ENCODE measurements around the gene MCTP2.

Gene MCTP2

DNA sequence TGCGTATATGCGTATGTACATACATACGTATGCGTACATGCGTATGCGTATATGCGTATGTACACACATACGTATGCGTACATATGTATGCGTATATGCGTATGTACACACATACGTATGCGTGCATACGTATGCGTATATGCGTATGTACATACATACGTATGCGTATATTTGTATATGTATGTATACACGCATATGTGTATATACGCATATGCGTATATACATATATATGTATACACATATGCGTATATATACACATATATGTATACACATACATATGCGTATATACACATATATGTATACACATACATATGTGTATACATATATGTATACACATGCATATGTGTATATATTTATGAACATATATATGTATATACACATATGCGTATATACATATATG, 12.1 kb downstream of the MCTP2 start:
- no peak overlapping the region for H3K4me3 ChIP-seq (ENCODE audit: low read depth, low read length)
- TF ChIP-seq, protein P1, sequence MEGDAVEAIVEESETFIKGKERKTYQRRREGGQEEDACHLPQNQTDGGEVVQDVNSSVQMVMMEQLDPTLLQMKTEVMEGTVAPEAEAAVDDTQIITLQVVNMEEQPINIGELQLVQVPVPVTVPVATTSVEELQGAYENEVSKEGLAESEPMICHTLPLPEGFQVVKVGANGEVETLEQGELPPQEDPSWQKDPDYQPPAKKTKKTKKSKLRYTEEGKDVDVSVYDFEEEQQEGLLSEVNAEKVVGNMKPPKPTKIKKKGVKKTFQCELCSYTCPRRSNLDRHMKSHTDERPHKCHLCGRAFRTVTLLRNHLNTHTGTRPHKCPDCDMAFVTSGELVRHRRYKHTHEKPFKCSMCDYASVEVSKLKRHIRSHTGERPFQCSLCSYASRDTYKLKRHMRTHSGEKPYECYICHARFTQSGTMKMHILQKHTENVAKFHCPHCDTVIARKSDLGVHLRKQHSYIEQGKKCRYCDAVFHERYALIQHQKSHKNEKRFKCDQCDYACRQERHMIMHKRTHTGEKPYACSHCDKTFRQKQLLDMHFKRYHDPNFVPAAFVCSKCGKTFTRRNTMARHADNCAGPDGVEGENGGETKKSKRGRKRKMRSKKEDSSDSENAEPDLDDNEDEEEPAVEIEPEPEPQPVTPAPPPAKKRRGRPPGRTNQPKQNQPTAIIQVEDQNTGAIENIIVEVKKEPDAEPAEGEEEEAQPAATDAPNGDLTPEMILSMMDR (IDR thresholded peaks at IDR 0.05; ENCODE audit: low read depth, low read length), result no peak
- H3K27ac ChIP-seq, result no peak overlapping the region
- H3K36me3 ChIP-seq, result no peaks in the 10 kb centered on the region
- no peak for DNase-seq
- H3K27me3 ChIP-seq (ENCODE audit: insufficient read depth, low read depth, severe bottlenecking), result peaks cover 10% of the 10 kb centered on the region
- H3K9me3 ChIP-seq (ENCODE audit: severe bottlenecking), result no peaks in the 10 kb centered on the region

DNA sequence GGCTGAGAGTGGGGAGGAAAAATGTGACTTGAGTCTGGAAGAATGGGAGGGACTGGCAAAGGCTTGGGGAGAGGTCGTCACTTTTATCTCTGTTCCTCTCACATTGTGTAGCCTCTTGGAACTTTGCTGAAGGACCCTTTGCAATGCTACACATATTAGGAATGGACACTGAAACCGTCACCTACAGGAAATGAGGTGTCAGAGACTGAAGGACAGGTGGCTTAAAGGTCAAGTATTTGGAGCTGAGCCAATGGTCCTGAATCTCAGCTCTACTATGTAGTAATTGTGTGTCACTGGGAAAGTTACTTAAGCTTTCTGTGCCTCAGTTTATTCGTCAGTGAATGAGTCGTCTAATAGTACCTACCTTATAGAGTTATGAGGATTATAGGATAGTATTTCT, 14.7 kb downstream of the MCTP2 start:
- no peak overlapping the region for H3K27ac ChIP-seq
- H3K9me3 ChIP-seq (ENCODE audit: severe bottlenecking), result no peaks in the 10 kb centered on the region
- H3K4me3 ChIP-seq (ENCODE audit: low read depth, low read length), result no peak overlapping the region
- no peaks in the 10 kb centered on the region for H3K36me3 ChIP-seq
- DNase-seq, result no peak
- H3K27me3 ChIP-seq (ENCODE audit: insufficient read depth, low read depth, severe bottlenecking), result peaks cover 18% of the 10 kb centered on the region
- TF ChIP-seq, protein P1 (IDR thresholded peaks at IDR 0.05; ENCODE audit: low read depth, low read length), result no peak

DNA sequence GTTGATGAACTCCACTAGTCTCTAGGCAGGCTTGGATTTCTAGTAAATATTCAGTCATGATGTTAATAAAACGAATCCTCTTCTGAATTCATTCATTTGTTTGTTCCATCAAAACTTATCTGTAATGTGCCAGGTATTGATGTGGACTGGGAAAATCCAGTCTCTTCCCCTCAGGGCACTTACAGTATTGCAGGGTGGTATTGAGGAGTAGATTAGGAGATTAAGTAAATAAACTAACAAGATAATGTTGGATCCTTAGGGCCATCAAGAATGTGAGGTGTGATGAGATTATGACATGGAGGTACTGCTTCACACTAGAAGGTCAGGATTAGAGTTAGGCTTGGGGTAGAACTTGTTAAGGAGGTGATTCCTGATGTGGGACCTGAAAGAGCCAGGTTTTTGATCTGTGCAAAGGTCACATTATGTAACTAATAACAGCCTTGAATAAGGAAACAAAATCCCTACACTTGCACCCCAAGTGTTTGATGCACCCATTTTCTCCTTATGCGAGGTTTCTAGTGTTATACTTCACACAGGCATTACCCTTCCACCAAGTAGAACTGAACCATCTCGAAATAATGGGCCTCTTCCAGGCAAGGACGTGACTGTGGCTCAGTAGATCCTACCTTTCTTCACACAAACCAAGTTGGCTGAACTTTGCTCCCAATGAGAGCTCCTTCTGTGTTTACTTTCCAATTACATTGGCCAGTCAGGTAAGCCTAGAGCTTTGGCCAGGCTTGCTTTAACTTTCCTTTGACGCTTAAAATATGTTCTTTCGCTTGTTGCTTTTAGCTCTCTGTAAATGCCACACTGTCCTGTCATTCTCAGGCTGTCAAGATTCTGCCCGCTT, 16.7 kb downstream of the MCTP2 start:
- Histone ChIP-seq H3K9me3 (ENCODE audit: severe bottlenecking) (no peaks in the 10 kb centered on the region), H3K36me3 (no peaks in the 10 kb centered on the region), H3K27ac (no peak overlapping the region), H3K27me3 (ENCODE audit: insufficient read depth, low read depth, severe bottlenecking) (peaks cover 34% of the 10 kb centered on the region), H3K4me3 (ENCODE audit: low read depth, low read length) (no peak overlapping the region)
- TF ChIP-seq, protein P1 (IDR thresholded peaks at IDR 0.05; ENCODE audit: low read depth, low read length), result no peak
- no peak for DNase-seq

DNA sequence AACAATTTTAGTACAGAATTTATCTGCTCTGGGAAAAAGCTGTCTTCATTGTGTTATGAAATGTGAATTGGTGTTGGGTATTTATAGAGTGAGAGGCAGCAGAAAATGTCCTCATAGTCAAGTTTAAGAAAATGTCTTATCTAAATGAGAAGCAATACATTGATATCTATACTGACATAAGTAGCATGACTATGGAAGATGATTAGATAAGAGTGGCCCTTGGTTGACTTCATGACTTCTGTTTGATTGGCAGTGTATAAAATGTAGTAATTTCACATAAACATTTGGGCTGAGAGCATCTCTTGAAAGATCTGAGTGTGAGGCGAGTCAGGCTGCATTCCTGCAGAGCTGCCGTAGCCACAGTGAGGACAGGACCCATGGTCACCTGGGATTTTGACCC, 19.4 kb downstream of the MCTP2 start:
- TF ChIP-seq, protein P1 (IDR thresholded peaks at IDR 0.05; ENCODE audit: low read depth, low read length), result no peak
- Histone ChIP-seq H3K27ac (no peak overlapping the region), H3K9me3 (ENCODE audit: severe bottlenecking) (no peaks in the 10 kb centered on the region), H3K36me3 (no peaks in the 10 kb centered on the region), H3K4me3 (ENCODE audit: low read depth, low read length) (no peak overlapping the region), H3K27me3 (ENCODE audit: insufficient read depth, low read depth, severe bottlenecking) (peaks cover 41% of the 10 kb centered on the region)
- no peak for DNase-seq

DNA sequence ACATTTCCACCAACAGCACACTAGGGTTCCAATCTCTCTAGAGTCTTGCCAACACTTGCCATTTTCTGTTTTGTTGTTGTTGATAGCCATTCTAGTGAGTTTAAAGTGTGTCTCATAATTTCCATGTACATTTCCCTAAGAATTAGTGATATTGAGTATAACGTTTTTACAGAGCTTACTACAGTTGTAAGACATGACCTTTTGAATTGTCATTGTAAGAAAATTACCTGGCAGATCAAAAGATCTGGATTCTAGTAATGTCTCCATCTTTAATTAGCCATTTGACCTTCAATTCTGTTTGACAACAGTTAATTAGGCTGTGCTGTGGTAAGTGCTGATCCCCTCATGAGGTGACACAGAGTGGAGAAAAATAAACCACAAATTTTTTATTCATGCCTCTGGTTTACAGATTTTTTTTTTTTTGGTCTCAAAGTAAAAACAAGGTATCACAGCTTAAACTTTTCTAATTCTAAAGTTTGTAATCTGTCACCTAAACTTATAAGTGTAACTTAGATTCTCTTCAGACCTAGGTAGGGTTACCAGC, 20.9 kb downstream of the MCTP2 start:
- no peak overlapping the region for H3K27ac ChIP-seq

More for the DNA sequence above, 20.9 kb downstream of the MCTP2 start:
- no peaks in the 10 kb centered on the region for H3K9me3 ChIP-seq (ENCODE audit: severe bottlenecking)
- H3K27me3 ChIP-seq (ENCODE audit: insufficient read depth, low read depth, severe bottlenecking), result peaks cover 48% of the 10 kb centered on the region
- no peak overlapping the region for H3K4me3 ChIP-seq (ENCODE audit: low read depth, low read length)
- no peaks in the 10 kb centered on the region for H3K36me3 ChIP-seq
- no peak for DNase-seq
- TF ChIP-seq, protein P1 (IDR thresholded peaks at IDR 0.05; ENCODE audit: low read depth, low read length), result no peak

Data from WERI-Rb-1 (cell line).